Bone marrow (tissue), 2 donors: ENCODE measurements around the gene MPC1.
"Not testable (repeated sequence)": the region's sequence is repeated elsewhere in the genome, so short reads cannot be mapped to it uniquely, and the experiment has no call there.

Experiments
- DNase-seq, 2 donors: peaks; one replicate each; lab custom pipeline; 2025; lab: John Stamatoyannopoulos, UW

MPC1 gene

DNA sequence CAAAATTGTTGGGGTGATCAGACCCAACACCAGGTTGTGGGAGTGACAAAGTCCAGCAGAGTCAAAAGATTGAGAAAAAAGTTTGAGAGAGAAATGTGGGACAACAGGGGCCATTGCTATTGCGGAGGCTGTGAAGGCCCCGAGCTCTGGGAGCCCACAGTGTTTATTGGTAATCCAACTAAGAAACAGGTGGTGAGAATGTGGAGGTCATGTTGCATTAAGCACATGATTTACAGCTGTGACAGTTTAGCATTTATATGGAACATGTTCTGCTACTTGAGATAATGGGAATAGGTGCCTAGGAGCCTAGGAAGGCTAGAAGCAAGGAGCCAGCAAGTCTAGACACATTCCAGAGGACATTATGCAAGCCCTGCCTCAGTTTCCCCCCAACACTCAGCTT, 37.8 kb downstream of the MPC1 start:
- DNase-seq = not testable (repeated sequence)

DNA sequence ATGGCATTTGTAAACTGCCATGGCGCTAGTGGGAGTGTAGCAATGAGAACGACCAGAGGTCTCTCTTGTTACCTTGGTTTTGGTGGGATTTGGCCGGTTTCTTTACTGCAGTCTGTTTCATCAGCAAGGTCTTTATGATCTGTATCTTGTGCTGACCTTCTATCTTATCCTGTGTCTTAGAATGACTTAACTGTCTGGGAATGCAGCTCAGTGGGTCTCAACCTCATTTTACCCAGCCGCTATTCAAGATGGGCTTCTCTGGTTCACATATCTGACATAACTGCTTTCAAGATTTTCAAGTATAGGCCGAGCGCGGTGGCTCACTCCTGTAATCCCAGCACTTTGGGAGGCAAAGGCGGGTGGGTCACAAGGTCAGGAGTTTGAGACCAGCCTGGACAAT, 38.5 kb downstream of the MPC1 start:
- no peak for DNase-seq

DNA sequence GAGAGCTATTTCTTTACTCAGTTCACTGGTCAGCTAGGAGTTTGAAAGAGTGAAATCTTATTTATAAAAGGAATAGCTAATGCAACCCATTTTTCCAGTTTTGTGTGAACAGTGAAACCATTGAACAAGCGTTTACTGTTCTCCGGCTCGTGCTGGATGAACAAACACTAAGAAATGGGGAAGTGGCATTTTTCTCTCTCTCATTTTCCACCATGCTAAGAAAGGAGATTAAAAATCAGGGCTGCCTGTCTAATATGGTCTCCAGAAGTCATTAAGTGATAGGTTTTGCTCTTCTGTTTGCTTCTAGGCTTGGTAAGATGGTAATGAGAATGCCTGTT, 39.6 kb downstream of the MPC1 start:
- DNase-seq = peak in 1 of 2 donors; percentile 48

DNA sequence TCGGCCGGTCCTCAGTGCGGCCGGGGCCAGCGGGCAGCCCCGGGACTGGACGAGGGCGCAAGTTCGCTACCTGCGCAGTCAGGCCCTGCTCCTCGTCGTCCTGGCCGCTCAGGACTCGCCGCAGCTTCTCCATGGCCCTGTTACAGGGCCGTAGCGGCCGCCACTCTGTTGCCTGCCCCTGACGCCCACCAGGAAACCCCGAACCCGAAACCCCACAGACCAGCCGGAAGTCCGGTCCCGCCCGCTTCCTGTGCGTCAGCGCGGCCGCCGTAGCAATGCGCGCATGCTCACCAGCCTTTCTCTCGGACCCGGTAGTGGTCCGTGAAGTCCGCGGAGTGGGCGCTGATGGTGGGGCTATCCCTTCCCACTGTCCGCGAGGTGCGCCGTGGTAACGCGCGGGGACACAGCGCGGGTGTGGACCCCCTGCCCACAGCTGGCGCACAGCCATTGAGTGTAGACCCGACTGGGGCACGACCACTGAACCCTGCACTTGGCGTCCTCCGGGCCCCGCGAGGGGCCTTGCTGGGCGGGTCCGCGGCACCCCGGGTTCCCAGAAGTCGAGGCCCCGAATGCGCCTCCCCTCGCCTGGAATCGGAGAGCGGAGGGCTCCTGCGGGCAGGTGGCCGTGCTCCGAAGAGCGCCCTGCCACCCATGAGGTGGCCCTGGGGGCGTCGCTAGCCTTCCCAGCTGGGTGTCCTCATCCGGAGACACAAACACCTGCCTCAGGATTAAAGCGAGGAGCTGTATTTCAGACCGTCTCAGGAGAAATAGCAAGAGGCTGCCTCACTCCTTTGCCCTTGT, 40.2 kb downstream of the MPC1 start, which contains the start of gene SFT2D1:
SFT2D1 (minus strand) TSS at position 197 of the 801 bp plus-strand sequence; CDS start at position 133, 64 bp downstream.
- DNase-seq = peak; percentile 58 to 83

DNA sequence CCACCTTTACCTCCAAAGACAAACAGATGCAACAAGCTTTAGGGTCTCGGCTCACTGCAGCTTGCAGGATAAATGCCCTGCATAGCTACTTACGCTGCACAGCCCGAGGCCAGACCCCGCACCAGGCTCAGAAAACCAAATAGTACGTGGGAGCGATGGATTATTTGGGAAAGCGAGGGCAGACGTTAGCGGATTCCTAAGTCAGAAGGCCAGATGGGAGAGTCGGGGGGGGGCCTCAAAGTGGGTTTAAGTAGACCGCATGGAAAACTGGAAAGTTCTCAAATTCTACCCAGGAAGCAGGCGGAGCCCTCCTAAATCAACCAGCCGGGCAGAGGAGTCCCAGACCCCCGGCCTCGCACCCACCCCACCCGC, 40.8 kb downstream of the MPC1 start:
- DNase-seq = no peak

DNA sequence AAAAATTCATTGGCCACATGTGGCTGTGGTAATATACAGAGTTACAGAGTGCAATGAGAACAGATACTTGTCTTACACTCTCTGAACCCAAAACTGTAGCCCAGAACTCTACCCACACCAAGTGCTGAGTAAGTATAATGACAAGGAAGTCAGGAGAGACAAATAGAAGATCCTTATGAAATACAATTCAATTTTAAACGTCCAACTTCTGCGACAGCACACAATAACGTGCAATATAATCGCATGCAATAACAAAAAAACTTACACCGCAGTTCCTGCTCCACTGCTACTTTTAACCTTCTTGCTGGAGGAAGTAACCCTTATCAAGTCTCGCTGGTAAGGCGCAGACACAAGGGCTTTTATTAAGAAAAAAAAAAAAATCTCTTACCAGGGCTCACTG, 41.3 kb downstream of the MPC1 start:
- no peak for DNase-seq

DNA sequence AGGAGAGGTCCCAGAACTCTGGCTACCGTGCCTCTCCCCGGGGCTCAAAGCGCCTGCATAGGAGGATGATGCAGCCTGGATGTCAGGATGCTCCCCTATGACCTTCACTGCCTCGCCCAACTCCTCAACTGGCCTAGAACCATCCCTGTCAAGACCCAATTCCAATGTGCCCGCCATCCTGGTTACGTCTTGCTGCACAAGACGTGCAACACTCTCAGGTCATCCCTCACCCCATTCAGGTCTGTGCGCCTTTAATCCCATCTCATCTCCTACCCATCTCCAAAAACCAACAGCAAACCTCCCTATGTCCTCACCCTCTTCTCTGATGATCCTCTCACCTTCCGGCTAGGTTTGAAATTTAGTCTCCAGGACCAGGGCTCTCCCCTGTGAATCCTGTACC, 43.9 kb downstream of the MPC1 start:
- no peak for DNase-seq

DNA sequence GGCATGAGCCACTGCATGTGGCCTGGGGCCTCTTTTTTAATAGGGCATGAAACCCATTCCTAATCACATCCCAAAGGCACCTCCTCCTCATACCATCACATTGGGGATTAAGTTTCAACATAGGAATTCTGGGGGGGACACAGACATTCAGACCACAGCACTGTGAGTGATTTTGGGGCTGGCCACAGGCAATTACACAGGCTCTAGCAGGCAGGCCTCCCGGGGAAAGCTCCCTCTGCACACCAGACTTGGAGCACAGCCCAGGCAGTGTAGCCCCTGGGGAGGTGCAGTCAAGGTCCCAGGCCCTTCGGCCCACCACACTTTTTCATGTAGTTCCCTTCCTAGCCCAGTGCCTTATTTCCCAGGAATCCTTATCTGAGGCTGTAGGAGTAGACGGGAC, 45.9 kb downstream of the MPC1 start:
- no peak for DNase-seq

DNA sequence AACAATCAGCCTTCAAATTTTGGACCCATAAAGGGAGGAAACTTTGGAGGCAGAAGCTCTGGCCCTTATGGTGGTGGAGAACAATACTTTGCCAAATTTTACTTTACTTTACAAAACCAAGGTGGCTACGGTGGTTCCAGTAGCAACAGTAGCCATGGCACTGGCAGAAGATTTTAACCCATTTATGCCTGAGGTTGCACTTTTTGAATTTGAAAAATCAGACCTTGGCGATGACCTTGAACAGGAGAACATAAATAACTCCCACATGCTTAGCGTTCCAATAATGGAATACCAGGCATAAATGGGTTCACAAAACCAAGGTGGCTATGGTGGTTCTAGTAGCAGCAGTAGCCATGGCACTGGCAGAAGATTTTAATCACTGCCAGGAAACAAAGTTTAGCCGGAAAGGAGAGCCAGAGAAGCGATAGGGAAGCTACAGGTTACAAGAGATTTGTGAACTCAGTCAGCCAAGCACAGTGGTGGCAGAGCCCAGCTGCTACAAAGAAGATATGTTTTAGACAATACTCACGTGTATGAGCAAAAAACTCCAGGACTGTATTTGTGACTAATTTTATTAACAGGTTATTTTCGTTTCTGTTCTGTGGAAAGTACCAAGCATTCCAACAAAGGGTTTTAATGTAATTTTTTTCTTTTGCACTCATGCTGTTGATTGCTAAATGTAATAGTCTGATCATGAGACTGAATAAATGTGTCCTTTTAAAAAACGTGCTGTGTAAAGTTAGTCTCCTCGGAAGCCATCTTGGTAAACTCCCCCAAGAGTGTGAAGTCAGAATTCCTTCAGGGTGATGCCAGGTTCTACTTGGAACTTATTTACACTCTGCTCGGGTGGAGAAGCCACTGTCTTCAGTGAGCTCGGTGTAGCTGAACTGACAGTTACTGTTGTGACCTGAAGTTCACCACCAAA, 47.1 kb downstream of the MPC1 start:
- DNase-seq = no peak

DNA sequence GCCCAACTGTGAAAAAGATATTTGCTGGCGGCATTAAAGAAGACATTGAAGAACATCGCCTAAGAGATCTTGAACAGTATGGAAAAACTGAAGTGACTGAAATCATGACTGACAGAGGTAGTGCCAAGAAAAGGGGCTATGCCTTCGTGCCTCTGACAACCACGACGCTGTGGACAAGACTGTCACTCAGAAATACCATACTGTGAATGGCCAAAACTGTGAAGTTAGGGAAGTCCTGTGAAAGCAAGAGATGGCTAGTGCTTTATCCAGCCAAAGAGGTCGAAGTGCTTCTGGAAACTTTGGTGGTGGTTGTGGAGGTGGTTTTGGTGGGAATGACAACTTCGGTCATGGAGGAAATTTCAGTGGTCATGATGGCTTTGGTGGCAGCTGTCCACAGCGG, 47.9 kb downstream of the MPC1 start:
- no peak for DNase-seq

DNA sequence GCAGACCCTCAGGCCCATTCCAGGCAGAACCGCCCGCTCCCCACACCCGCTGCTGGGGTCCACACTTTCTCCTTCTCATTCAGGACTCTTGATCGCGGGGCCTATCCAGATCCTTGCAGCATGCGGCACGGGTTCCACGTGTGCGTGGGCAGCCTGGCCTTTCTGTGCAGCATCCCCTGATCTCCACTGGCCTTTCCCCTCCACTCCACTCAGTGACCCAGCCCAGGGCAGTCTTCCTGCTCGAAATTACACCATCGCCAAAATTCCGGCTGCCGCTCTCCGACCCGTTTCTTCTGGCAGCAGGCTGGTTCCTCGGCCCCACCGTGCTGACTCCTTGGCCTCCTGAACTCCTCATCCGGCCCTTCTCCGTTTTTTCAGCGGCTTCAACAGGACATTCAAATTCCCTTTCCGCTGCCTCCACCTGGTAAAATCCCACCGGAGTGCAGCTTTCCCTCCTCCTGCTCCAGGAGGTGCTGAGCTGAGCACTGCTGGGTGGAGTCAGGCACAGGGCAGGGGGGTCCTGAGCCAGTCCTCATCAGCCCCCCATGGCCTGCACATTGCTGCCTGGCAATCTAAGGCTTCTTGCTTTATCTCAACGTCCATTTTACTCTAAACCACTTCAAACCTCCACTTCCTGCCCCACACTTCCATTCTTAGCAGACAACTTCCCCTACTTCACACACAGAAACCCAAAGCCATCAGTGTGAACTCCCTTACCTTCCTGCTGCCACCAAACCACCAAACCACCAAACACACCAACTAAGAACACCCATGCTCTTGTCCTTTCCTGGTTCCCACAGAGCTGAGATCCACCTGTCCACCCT, 49.4 kb downstream of the MPC1 start:
- peak in 1 of 2 donors; percentile 73 for DNase-seq

DNA sequence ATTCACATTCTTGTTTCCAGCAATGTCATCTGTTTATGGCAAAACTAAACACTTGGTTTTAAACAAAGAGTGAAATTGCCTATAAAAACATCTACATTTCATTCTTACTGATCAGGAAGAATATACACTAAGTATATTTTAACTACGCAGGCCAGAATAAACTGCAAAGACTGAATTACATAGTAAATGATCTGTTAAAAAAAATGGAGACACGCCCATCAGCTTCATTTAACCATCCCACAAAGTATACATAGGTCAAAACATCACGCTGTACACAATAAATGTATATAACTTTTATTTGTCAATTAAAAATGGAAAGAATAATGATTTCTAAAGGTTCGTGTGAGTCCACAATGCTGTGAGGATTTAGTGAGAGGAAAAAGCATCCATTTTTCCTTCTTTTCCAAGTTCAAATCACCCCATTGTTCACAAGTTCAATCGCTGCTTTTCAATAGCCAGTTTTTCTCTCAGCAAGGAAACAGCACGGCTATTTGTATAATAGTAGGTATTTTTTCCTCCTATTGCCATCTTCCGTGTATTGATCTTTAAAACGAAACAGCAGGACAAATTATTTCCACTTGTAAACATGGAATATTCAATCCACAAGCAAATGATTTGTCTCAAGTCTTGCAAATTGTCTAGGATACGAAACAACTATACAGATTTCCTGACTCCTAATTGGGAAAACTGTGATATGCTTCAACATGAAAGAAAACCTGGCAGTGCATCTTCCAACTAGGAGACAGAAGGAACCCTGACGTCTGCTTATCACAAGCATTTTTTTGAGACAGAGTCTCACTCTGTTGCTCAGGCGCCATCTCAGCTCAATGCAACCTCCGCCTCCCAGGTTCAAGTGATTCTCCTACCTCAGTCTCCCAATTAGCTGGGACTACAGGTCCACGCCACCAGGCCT, 51.0 kb downstream of the MPC1 start:
- DNase-seq = no peak

DNA sequence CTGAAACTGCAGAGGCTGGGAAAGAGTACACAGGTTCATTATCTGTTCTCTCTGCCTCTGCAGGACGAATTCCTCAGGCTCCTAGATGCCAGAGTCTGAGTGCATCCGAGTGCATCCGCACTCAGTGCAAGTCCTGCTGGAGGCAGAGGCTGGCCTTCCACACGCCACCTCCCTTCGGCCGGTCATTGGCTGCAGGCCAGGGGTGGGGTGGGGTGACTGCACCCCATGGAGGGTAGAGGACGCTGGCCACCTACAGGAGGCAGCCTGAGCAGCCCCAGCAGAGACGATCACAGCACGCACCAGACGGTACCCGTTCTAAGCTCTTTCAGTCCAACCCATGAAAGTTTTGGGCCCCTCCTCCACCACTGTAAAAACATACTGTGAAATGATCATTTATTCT, 52.1 kb downstream of the MPC1 start:
- no peak for DNase-seq

DNA sequence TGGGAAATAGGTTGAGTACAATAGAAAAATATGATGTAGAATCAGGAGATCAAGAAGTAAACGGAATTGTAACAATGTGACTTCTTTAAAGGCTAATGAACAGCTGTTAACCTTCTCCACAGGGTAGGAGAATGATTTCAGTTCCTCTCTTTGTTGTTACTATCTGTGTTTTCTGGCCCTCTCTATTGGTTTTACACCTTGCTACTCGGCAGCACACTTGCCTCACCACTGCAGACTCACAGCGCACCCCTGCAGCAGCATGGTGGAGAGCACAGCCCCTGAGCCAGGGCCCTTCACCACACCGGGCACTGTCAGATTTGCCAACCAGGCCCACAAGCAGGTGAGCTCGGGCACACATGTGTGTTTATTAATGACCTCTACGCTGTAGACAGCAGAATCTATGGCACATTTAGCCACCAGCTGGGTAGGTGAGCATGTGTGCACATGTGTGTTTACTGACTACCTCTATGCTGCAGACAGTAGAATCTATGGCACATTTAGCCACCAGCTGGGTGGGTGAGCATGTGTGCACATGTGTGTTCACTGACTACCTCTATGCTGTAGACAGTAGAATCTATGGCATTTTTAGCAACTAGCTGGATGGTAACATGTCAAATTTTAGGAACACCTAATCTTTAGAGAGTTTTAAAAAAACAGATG, 57.2 kb downstream of the MPC1 start:
- DNase-seq = no peak

DNA sequence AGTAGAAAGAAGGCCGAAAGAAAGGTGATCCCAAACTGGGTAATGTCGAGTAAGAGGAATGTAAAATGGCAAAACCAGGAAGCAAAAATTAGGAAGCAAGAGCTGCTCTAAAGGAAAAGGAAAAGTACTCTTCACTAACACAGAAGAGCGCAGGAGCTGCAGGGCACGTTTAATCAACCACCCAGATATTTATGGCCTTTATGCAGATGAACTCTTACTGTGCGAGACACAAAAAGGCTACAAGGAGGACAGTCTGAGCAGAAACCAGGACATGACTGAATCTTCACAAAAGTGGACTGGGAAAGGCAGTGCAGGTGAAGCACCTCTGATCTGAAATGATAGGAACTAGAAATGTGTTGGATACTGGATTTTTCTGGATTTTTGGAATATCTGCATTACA, 59.3 kb downstream of the MPC1 start:
- no peak for DNase-seq

DNA sequence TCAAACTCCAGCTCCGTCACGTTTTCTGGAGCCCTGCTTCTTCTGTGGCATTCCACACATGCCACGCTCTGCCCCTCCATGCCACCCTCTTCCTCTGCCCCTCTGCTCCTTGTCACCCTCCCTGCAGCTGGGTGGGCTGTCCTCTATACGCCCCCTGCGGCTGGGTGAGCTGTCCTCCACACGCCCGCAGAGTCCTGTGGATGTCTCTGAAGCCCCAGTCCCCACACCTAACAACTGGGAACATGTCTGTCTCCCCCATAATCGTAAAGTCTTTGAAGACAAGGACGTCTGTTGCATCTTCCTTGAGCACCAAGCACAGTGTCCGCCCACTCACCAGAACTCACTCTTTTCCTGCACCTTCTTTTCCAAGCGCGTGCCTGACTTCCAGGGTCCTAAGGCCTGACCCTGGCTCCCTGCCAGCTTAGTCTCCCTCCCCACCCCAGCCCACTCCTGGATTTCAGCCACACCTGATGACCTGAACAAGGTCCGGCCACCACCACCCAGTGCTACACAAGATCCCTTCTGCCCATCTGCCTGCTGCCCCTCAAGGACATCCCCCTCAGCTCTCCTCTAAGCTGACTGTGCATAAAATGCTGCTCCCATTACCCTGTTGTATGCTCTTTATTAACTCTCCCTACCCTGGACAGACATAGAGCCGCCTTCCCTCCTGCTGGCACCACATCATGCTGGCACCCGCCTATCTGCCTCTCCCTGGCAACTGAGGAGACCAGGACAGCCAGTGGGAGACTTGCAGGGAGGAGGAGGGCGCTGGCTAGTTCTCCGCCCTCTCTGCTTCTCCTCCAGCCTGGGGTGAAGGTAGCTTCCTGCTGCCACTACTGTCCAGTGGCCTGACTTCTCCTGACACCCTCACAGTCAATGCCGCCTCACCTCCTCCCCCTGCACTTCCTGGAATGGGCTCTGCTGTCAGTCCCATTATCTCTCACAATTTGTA, 63.8 kb downstream of the MPC1 start:
- no peak for DNase-seq

DNA sequence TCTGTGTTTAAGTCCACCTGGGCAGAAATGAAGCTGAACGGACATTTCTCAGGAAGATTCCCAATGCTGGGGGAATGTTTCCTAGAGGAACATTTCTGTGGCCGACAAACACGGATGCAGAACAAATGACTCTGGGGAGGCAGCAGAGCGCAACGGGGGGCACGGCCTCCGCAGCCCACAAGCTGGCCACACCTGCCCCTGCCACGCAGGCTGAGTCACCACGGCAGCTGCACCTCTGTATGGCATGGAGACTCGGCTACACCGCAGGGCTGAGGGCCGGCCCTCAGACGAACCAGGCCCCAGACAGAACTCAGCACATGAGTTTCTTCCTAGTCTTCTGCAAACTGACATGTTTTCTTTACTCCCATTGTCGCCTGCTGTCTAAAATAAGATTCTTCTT, 64.5 kb downstream of the MPC1 start:
- no peak for DNase-seq

DNA sequence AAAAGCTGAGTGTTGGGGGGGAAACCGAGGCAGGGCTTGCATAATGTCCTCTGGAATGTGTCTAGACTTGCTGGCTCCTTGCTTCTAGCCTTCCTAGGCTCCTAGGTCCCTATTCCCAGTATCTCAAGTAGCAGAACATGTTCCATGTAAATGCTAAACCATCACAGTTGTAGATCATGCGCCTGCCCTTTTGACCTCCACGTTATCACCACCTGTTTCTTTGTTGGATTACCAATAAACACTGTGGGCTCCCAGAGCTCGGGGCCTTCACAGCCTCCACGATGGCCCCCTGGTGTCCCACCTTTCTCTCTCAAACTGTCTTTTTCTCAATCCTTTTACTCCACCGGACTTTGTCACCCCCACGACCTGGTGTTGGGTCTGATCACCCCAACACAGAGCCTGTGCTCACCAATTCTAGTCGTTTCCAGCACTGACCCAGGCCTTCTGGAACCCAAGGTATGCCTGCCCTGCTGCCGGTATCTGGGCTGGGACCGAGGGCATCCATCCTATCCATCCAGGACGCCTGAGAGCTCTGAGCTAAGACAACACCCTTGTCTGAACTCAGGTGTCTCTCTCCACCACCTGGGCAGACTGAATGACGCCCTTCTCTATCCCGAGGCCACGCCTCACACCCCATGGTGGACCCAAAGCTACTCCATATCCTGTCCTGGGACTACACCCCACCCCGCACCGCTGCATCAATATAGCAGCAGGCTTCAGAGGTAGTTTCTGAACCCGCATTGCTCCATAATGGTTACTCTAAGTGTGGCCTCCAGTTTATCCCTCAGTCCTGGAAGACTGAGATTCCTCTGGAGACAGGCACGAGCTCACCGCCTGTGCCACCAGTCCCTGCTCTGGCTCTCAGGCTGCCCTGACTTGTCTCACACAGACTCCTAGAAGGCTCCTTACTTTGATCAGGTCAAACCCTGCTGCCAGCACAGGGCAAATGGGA, 65.2 kb downstream of the MPC1 start:
- no peak for DNase-seq
